GM19351 (cell line): Measurements from ENCODE around the gene HIVEP2.

Source experiments
- ATAC-seq: cut with Tn5 transposase; IDR thresholded peaks from one replicate; pipeline ENCODE4 v1.9.1; 2021; ENCODE audit warnings: mild to moderate bottlenecking, moderate library complexity; ENCODE audit not compliant: unreplicated experiment

The HIVEP2 gene

DNA sequence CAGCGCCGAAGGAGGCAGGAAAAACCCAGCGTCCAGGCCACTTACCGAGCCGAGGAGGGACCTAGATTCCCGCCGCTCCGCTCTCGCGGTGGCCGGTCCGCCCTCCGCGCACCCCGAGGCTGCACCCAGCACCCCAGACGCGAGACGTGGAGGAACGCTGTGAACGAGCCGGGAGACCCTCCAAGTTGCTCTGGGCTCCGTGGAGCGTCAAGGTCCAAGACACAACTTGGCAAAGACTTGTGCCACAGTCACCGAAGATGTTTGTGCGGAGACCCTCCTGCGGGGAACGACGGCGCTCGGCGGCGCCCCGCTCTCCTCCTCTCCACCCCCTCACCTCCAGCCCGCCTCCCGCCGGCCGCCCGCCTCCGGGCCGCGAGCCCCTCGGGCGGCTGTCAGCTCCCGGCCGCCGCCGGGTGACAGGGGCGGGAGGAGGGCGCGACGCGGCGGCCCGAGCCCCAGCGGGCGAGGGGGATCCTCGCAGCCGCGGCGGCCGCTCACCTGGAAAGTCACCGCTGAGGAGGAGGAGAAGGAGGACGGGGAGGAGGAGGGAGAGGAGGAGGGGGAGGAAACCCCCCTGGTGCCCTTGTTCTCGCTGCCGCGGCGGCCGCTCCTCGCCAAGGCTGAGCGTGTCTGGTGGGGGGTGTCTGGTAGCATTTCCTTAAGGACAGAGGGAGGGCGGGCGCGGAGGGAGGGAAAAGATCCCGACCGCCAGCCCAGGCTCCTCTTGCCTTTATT is 637 bp upstream of the HIVEP2 start:
- peak; percentile 16 for ATAC-seq

- peak; percentile 5 for ATAC-seq
These were observed 590 bp downstream of the HIVEP2 start for GRCh38 chr6:142944124-142945048.

DNA sequence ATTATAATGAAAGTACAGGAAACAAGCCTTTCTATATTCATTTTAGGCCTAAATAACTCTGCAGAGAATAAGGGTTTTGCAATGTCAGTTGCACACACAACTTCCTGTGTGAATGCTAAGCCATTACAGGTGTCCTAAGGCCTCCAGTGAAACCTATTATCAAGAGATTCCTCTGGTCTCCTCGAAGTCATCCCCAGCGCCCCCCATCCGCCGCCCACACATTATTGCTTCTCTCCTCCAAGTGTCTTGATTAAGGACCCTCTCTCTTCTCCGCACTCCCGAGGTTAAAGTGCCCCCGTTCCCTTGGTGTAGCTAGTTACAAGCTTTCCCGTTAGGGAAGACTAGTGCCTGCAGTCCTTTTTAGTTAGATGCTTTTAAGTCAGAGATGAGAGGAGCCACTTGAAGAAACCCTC is 1.3 kb downstream of the HIVEP2 start:
- no peak for ATAC-seq

GRCh38 chr6:142942805-142943227 is 2.2 kb downstream of the HIVEP2 start:
- ATAC-seq = no peak

GRCh38 chr6:142942238-142942637 is 2.7 kb downstream of the HIVEP2 start:
- ATAC-seq = no peak

- ATAC-seq = no peak
These were observed 4.0 kb downstream of the HIVEP2 start for GRCh38 chr6:142941018-142941417.

DNA sequence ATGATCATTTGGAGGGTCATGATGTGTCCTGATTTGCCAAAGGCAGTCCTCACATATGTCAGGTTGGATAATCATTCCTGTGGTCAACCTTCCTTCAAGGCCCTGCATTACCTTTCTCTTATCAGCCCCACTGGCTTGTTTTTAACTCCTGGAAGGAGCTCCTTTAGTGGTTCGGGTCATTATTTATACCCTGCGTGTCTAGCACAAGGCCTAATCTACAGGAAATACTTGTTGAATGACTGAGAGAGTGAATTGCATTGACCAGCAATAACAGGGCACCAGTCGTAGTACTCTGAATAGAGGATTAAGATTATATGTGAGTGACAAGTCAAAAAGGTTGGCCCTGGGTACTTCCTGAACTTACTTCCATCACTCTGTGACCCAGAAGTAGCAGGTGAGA is 4.5 kb downstream of the HIVEP2 start:
- ATAC-seq = no peak

DNA sequence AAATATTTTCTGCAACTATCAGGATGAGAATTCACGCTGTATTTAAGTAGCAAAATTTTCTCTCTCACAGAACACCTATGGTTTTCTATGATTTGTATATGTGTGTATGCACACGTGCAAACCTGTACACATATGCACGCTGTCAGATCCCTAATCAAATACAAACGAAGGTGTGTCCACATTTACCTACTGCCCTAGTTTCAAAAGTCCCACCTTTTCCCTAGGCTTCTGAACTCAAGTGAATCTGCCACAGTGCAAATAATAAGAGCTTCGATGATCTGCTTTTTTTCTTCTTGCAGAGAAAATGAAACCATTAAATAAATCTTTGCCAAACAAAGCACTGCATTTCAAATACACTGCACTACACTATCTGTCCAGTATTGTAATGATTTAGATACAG is 6.5 kb downstream of the HIVEP2 start:
- ATAC-seq = no peak

- no peak for ATAC-seq
These were observed 7.0 kb downstream of the HIVEP2 start for GRCh38 chr6:142937986-142938385.

DNA sequence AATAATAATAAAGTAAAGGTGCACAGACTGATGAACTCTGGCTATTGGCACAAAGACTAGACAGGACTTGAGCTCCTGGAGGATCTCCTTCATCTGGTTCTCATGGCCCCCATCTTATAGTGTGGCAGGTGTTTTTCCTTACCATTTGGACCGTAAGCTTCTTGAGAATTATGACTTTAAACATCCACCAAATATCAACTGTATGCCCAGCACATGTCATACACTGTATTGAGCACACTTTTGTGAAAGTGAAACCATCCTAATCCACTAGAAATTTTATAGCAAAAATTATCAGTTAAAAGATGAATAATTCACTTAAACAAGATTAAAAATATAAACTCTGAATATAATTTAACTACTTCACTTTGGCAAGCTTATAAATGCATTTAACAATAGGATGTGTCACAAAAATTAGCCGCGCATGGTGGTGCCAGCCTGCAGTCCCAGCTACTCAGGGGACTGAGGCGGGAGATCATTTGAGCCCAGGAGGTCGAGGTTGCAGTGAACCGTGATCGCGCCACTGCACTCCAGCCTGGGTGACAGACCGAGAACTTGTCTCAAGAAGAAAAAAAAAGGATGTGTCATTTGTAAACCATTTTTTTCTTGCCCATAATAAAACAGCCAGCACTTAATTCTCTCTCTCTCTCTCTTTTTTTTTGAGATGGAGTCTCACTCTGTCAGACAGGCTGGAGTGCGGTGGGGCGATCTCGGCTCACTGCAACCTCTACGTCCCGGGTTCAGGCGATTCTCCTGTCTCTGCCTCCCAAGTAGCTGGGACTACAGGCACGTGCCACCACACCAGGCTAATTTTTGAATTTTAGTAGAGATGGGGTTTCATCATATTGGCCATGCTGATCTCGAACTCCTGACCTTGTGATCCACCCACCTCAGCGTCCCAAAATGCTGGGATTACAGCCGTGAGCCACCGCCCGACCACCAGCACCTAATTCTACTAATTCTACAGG is 9.1 kb downstream of the HIVEP2 start:
- peak; percentile 57 for ATAC-seq

DNA sequence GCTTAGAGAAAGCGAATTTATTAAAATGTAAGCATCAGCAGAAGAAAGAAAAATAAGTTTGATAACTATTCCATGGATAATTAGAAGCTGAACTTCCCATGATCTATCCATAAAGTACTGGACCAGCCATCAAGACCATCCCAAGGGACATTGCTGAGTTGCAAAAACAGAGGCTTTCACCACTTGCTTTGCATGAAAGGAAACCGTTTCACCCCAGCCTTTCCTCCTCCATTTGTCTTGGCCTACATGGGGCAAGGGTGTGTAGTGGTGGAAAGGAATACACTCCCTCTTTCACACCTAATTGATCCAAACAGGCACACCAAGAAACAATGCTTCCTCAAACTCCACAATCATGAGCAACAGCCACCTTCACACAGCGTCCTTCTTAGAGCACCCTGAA is 10.4 kb downstream of the HIVEP2 start:
- no peak for ATAC-seq

- no peak for ATAC-seq
These were observed 10.9 kb downstream of the HIVEP2 start for GRCh38 chr6:142934106-142934505.

DNA sequence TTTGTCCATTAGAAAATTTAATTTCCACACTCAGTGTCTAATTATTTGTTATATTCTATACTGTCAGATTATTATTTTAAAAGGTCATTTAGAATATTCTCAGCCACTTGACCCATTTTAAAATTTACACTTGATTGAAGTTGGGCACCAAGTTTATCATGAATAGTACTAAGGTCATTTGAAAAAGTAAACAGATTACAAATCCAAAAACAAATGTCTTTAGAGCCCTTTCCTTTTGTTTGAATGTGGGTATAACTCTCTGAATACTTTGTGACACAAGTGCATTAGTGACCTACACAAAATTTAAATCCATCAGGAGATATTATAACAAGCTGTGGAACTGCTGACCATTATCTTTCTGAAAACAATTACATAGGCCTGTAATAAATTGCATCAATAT is 11.3 kb downstream of the HIVEP2 start:
- no peak for ATAC-seq

GRCh38 chr6:142932889-142933288 is 12.1 kb downstream of the HIVEP2 start:
- peak; percentile 42 for ATAC-seq

- no peak for ATAC-seq
These were observed 15.1 kb downstream of the HIVEP2 start for GRCh38 chr6:142929751-142930358.

GRCh38 chr6:142927904-142928303 is 17.1 kb downstream of the HIVEP2 start:
- ATAC-seq = no peak

DNA sequence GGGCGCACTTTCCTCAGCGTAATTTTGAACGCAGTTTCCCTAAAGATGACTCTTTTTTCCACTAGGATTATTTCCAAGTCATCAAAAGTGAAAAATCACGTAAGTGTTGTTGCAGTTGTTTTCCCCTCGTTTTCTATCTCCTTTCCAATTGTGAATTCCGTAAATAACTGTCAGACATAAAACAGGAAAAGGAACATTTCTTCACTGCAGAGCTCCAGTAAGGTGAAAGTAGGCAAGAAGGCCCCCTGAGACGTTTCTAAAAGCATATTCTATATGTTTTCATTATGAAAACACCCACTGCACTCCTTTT is 17.8 kb downstream of the HIVEP2 start:
- no peak for ATAC-seq

- ATAC-seq = peak; percentile 93
These were observed 18.3 kb downstream of the HIVEP2 start for GRCh38 chr6:142926494-142927270.

DNA sequence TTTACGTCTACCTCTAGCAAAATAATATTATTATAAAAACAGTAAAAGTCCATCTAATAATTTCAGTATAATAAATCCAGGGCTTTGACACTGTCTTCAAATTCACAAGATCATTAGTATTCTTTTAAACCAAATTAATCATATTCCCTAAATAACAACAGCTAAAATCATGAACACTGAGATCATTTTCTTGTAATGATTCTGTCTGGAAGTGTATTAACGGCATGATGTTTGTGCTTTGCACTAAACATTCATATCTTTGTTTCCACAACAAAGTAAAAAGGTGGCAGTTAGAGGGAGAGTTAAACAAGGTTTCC is 18.8 kb downstream of the HIVEP2 start:
- ATAC-seq = no peak

DNA sequence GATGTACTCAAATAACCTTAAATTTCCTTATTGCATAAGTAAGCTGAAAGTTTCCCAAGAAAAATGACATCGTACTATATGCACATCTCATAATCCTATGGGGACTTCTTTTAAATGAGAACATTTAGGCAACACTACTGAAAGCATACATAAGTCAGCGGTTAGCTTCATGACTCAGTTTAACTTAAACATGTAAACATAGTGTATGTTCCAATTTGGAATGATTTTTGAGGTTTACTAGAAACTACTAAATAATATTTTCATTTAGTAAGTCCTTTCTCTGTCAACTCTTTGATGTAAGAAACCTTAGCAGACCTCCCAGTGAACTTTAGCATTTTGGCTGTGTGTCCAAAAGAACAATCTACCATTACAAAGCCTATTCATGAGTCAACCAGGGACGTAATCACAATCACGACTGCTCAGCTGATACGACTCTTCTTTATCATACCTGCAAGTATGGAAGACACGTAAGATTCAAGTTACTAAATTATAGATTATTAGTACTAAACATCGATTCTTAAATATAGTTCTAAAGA is 19.3 kb downstream of the HIVEP2 start:
- ATAC-seq = no peak
